Psoas muscle (tissue), 8 donors: ENCODE results near the gene C19orf67. TPM values are rescaled to one million over a fixed set of nuclear protein-coding genes. Genes with fewer than 3 reads are reported as not detected.
A peak's percentile ranks its signal among the peaks of the same experiment; 100 is the strongest.

Experiments used
- ATAC-seq, 4 donors: fragments of 200-7000 bp; cut with Tn5 transposase; one replicate each; pipeline ENCODE4 v1.9.1; 2020; ENCODE audit warnings: moderate library complexity in 3 of 4, mild to moderate bottlenecking in 2 of 4
- DNase-seq, 2 donors: peaks; one replicate each; pipeline ENCODE4 v3.0.0-alpha.2; 2020
- H3K27ac ChIP-seq: fragments of 200-600 bp; one replicate; pipeline ENCODE4 v1.8.0; 2022
- H3K27me3 ChIP-seq, 3 donors: fragments of 200-600 bp in 1 of 3; one replicate each; pipeline versions ENCODE4 v1.6.1 to v1.8.0; 2013 to 2022; ENCODE audit warnings: low read length in 2 of 3, mild to moderate bottlenecking in 2 of 3, moderate library complexity in 1 of 3; ENCODE audit not compliant: insufficient read depth in 3 of 3
- H3K36me3 ChIP-seq, 2 donors: fragments of 200-600 bp in 1 of 2; one replicate each; pipeline versions ENCODE4 v1.6.1 to v1.8.0; 2013 to 2022; ENCODE audit warnings: low read depth in 1 of 2, mild to moderate bottlenecking in 1 of 2, moderate library complexity in 1 of 2; ENCODE audit not compliant: insufficient read depth in 1 of 2
- H3K4me1 ChIP-seq: fragments of 200-600 bp; one replicate; pipeline ENCODE4 v1.8.0; 2022
- H3K4me3 ChIP-seq: fragments of 200-600 bp; one replicate; pipeline ENCODE4 v1.8.0; 2022; ENCODE audit warnings: mild to moderate bottlenecking
- H3K9me3 ChIP-seq: fragments of 200-600 bp; one replicate; pipeline ENCODE4 v1.8.0; 2022
- CTCF ChIP-seq: fragments of 200-600 bp; IDR thresholded peaks from one replicate; pipeline ENCODE4 v1.8.0; 2022; ENCODE audit warnings: antibody characterized with exemption
- WGBS, 3 donors: extraction: QIAGEN DNeasy Blood & Tissue Kit; methylation state at CpG; one replicate each; pipeline versions ENCODE4 v1.1.6 to v1.1.7; 2013; 5-methylcytosine and 5-hydroxymethylcytosine counted together
- intact Hi-C, 2 donors: fragments of 100-400 bp; cut with DNase I; formaldehyde crosslinking; loops; one replicate each; pipeline versions ENCODE4 v1.11.0 to v1.14.2; 2022
- polyA plus RNA-seq, 3 donors: library from polyadenylated mRNA; stranded (reverse); fragments of 200-250 nt; gene quantifications; one replicate each; pipeline ENCODE4 v1.2.3, GENCODE V29; 2013
- total RNA-seq, 4 donors: library from RNA; stranded (reverse); fragmentation: NEBNext Ultra II Directional in 2 of 4; extraction: Animal tissue kit (Norgen Biotek cat#: 25700) in 2 of 4; gene quantifications; one replicate each; pipeline versions ENCODE4 v1.2.1 to v1.2.4, GENCODE V29; 2021 to 2023
- donor health status: healthy with polysubstance abuse.
- donor health status: DM: no; HTN: no; CAD: no; lungs with moderate emphysema.
- donor health status: Bipolar disorder and iron deficiency.
- donor health status: healthy.
- donor health status: DM: yes; HTN: yes; CAD: no.
- donor health status: DM: no; HTN: no; CAD: no.
- donor health status: DM: no; HTN: no; CAD: no.
- donor health status: DM: yes; HTN: yes; CAD: no.

C19orf67 gene
- total and polyA plus RNA-seq, 7 donors: not detected

- DNase-seq: peak; percentile 93 to 94
- peak; percentile 66 to 74 (median 72) for ATAC-seq
- Histone ChIP-seq H3K36me3 (no peaks in the 10 kb centered on the region), H3K4me3 (peak overlapping the region; percentile 76), H3K9me3 (no peaks in the 10 kb centered on the region), H3K27ac (peak overlapping the region; percentile 100), H3K27me3 (no peaks in the 10 kb centered on the region), H3K4me1 (peaks cover 52% of the 10 kb centered on the region)
- 1 to 2% (median 1%) methylated on average over 23 to 60 of the region's 61 CpGs for WGBS, 3 donors
- intact Hi-C loops: loop anchor here in 1 of 2 donors (5.0 kb wide), 1 partner anchor 36 kb away; no protein-coding TSS in a partner anchor
- no peak for TF ChIP-seq CTCF
Measured at GRCh38 chr19:14118165-14119051, 32.8 kb upstream of the C19orf67 start.

- H3K9me3 ChIP-seq: no peaks in the 10 kb centered on the region
- H3K27ac ChIP-seq: peak within 1 kb of the TSS; percentile 100
- intact Hi-C loops: loop anchor here in 1 of 2 donors (5.0 kb wide), 1 partner anchor 35 kb away; no protein-coding TSS in a partner anchor
- peaks cover 59% of the 10 kb centered on the region for H3K4me1 ChIP-seq
- peak; percentile 72 to 86 (median 78) for ATAC-seq
- H3K4me3 ChIP-seq: peak within 1 kb of the TSS; percentile 90
- peak; percentile 100 for DNase-seq
- no peak for TF ChIP-seq CTCF
- WGBS, 3 donors: 0 to 1% (median 0%) methylated on average over 34 to 67 of the region's 67 CpGs
- no peaks in the 10 kb centered on the region for H3K36me3 ChIP-seq
- H3K27me3 ChIP-seq: no peaks in the 10 kb centered on the region
Measured at GRCh38 chr19:14117668-14118164, 32.1 kb upstream of the C19orf67 start, which contains the start of gene PRKACA. Gene PRKACA, minus strand, starts transcription at chr19:14117762. Its CDS starts 215 bp downstream, at chr19:14117547.

- no peaks in the 10 kb centered on the region for H3K27me3 ChIP-seq
- H3K4me1 ChIP-seq: peaks cover 66% of the 10 kb centered on the region
- intact Hi-C loops: loop anchor here in 1 of 2 donors (5.0 kb wide), 1 partner anchor 35 kb away; no protein-coding TSS in a partner anchor
- DNase-seq (peak; percentile 63 to 77), ATAC-seq (peak in 1 of 4 donors; percentile 5)
- 0 to 1% (median 1%) methylated on average over 19 to 33 of the region's 33 CpGs for WGBS, 3 donors
- no peaks in the 10 kb centered on the region for H3K9me3 ChIP-seq
- no peaks in the 10 kb centered on the region for H3K36me3 ChIP-seq
- TF ChIP-seq CTCF: no peak
- peak overlapping the region; percentile 90 for H3K4me3 ChIP-seq
- H3K27ac ChIP-seq: peak overlapping the region; percentile 88
Measured at GRCh38 chr19:14116918-14117578, 31.5 kb upstream of the C19orf67 start.

GRCh38 chr19:14116525-14116917, 30.9 kb upstream of the C19orf67 start:
- peak overlapping the region; percentile 88 for H3K27ac ChIP-seq
- peak overlapping the region; percentile 90 for H3K4me3 ChIP-seq
- intact Hi-C loops: loop anchor here in 1 of 2 donors (5.0 kb wide), 1 partner anchor 34 kb away; no protein-coding TSS in a partner anchor
- H3K4me1 ChIP-seq: peaks cover 66% of the 10 kb centered on the region
- WGBS, 3 donors: 4 to 6% (median 6%) methylated on average over 6 of the region's 6 CpGs
- ATAC-seq: no peak
- no peak for DNase-seq
- no peaks in the 10 kb centered on the region for H3K9me3 ChIP-seq
- no peaks in the 10 kb centered on the region for H3K36me3 ChIP-seq
- no peaks in the 10 kb centered on the region for H3K27me3 ChIP-seq
- TF ChIP-seq CTCF: no peak
